ENCODE measurements around the gene BLOC1S4.

GRCh38 chr4:6676722-6677558 is 39.0 kb upstream of the BLOC1S4 start:
- no peak for TF ChIP-seq POLR2A (IDR thresholded peaks at IDR 0.05; ENCODE audit: low read length)
- TF ChIP-seq GATA1 (IDR thresholded peaks at IDR 0.05; ENCODE audit: low read depth, low read length) = no peak
